T-cell (primary cell): ENCODE measurements around the gene SLC38A4. TPM values are rescaled to one million over a fixed set of nuclear protein-coding genes. Genes with fewer than 3 reads are reported as not detected.

Source experiments
- ATAC-seq, 4 experiments: fragments of 200-7000 bp in 3 of 4; fragments of 150-1000 bp in 1 of 4; cut with Tn5 transposase; replicated peaks in 1 of 4; 1 replicate in 3 of 4; 2 replicates in 1 of 4; pipeline ENCODE4 v1.10.0; 2021; ENCODE audit warnings: moderate library complexity in 3 of 4, mild to moderate bottlenecking in 2 of 4, moderate number of reproducible peaks in 1 of 4
- CTCF ChIA-PET, 2 donors: fragments of 300-600 bp; sonication (Branson Sonifier 250); formaldehyde crosslinking; loops; one replicate each; lab custom pipeline; 2022; ENCODE audit warnings: antibody characterized with exemption in 2 of 2; lab: Charles Lee
- POLR2A ChIA-PET, 2 donors: fragments of 300-600 bp; sonication (Branson Sonifier 250); formaldehyde crosslinking; loops; one replicate each; lab custom pipeline; 2022; ENCODE audit warnings: antibody characterized with exemption in 2 of 2; lab: Charles Lee
- DNase-seq, 35 experiments: peaks; one replicate each; pipeline versions ENCODE4 v3.0.0 to v3.0.0-alpha.2; 2013 to 2023
- H3K27ac ChIP-seq: one replicate; pipeline ENCODE4 v1.5.1; 2013; ENCODE audit warnings: low read length
- H3K27me3 ChIP-seq, 2 experiments: replicated peaks in 1 of 2; 1 replicate in 1 of 2; 2 replicates in 1 of 2; pipeline versions ENCODE4 v1.6.1 to v1.7.0; 2013; ENCODE audit warnings: low read length in 1 of 2, mixed read lengths in 1 of 2; ENCODE audit not compliant: control insufficient read depth in 2 of 2, insufficient read depth in 2 of 2; ENCODE audit errors: extremely low read depth in 1 of 2
- H3K36me3 ChIP-seq, 2 donors: 1 replicate in 1 of 2; 2 replicates in 1 of 2; pipeline versions ENCODE4 v1.6.1 to v1.7.0; 2013; ENCODE audit warnings: low read length in 1 of 2; ENCODE audit not compliant: control insufficient read depth in 2 of 2, insufficient read depth in 1 of 2; ENCODE audit errors: extremely low read depth in 1 of 2
- H3K4me1 ChIP-seq, 2 experiments: 1 replicate in 1 of 2; 2 replicates in 1 of 2; pipeline versions ENCODE4 v1.6.1 to v1.7.0; 2013; ENCODE audit warnings: low read length in 2 of 2, mixed read lengths in 1 of 2; ENCODE audit not compliant: insufficient read depth in 2 of 2, control insufficient read depth in 1 of 2; ENCODE audit errors: extremely low read depth in 1 of 2
- H3K4me3 ChIP-seq, 2 donors: 1 replicate in 1 of 2; 2 replicates in 1 of 2; pipeline versions ENCODE4 v1.5.1 to v1.7.0; 2013; ENCODE audit warnings: mild to moderate bottlenecking in 2 of 2, low read length in 1 of 2, moderate library complexity in 1 of 2; ENCODE audit not compliant: control insufficient read depth in 1 of 2; ENCODE audit errors: extremely low read depth in 1 of 2
- H3K9me3 ChIP-seq: 2 replicates; pipeline ENCODE4 v1.7.0; 2013
- H3K27ac Mint-ChIP-seq, 2 donors: one replicate each; pipeline ENCODE4 v1.8.0; 2020 to 2021; ENCODE audit warnings: mild to moderate bottlenecking in 2 of 2, mixed read lengths in 2 of 2
- H3K27me3 Mint-ChIP-seq, 2 donors: one replicate each; pipeline ENCODE4 v1.8.0; 2021 to 2022; ENCODE audit warnings: mixed read lengths in 2 of 2
- H3K36me3 Mint-ChIP-seq: one replicate; pipeline ENCODE4 v1.8.0; 2021; ENCODE audit warnings: mixed read lengths
- H3K4me1 Mint-ChIP-seq, 3 donors: one replicate each; pipeline ENCODE4 v1.8.0; 2020 to 2022; ENCODE audit warnings: mixed read lengths in 3 of 3, mild to moderate bottlenecking in 1 of 3
- H3K4me3 Mint-ChIP-seq, 3 donors: one replicate each; pipeline ENCODE4 v1.8.0; 2020 to 2022; ENCODE audit warnings: mild to moderate bottlenecking in 3 of 3, mixed read lengths in 3 of 3, moderate library complexity in 3 of 3
- H3K9me3 Mint-ChIP-seq, 3 donors: one replicate each; pipeline ENCODE4 v1.8.0; 2020 to 2022; ENCODE audit warnings: mixed read lengths in 3 of 3
- WGBS: methylation state at CpG from one replicate; pipeline ENCODE4 v1.1.5; 2013; ENCODE audit warnings: missing lambda C conversion rate; ENCODE audit not compliant: insufficient coverage; 5-methylcytosine and 5-hydroxymethylcytosine counted together
- total RNA-seq, 35 experiments: library from RNA in 6 of 35; stranded (reverse) in 6 of 35; fragments of 120-200 nt in 1 of 35; gene quantifications; one replicate each; pipeline versions ENCODE4 v1.2.1 to v1.2.4 and lab custom pipeline; 2013 to 2026

Gene SLC38A4
- total RNA-seq (under 1 TPM in 3 of 5 donors, not detected in 2; 0.13 to 0.50 (median 0.19) TPM), total RNA-seq (lab: John Stamatoyannopoulos, UW) (0 to 0.06 (median 0) reads per million in 29 experiments)
- 0.11 TPM for total RNA-seq (2013)

- H3K4me3 Mint-ChIP-seq = no peak within 1 kb of the TSS
- ATAC-seq = no peak
- H3K27ac Mint-ChIP-seq = no peak within 1 kb of the TSS
- H3K27me3 Mint-ChIP-seq = peaks cover 62 to 67% of the 10 kb centered on the region in 2 donors
- H3K4me3 ChIP-seq = no peak within 1 kb of the TSS
- H3K27ac ChIP-seq = no peak within 1 kb of the TSS
- DNase-seq = no peak
- H3K36me3 Mint-ChIP-seq = no peaks in the 10 kb centered on the region
- H3K4me1 ChIP-seq = peaks cover 2 to 4% of the 10 kb centered on the region in 2 experiments
- WGBS = 49% methylated on average over 22 of the region's 29 CpGs
- peaks cover 14 to 19% of the 10 kb centered on the region in 2 experiments for H3K27me3 ChIP-seq
- peaks cover 1 to 2% (median 2%) of the 10 kb centered on the region in 3 donors for H3K4me1 Mint-ChIP-seq
- ChIA-PET CTCF (no interaction called here), POLR2A (no interaction called here)
- H3K9me3 Mint-ChIP-seq = peaks cover 0 to 3% (median 0%) of the 10 kb centered on the region in 3 donors
- H3K9me3 ChIP-seq = no peaks in the 10 kb centered on the region
- H3K36me3 ChIP-seq = no peaks in the 10 kb centered on the region
Observed at GRCh38 chr12:46825591-46826414, at the start of gene SLC38A4. SLC38A4 (minus strand) TSS chr12:46825997; CDS start chr12:46793071, 32,926 bp downstream.

GRCh38 chr12:46875095-46875494, 49.3 kb upstream of the SLC38A4 start:
- no peak for ATAC-seq
- H3K36me3 Mint-ChIP-seq = no peaks in the 10 kb centered on the region
- peaks cover 25 to 37% of the 10 kb centered on the region in 2 donors for H3K27me3 Mint-ChIP-seq
- Histone ChIP-seq H3K27me3 (peaks cover 0 to 4% of the 10 kb centered on the region in 2 experiments), H3K4me1 (no peaks in the 10 kb centered on the region), H3K27ac (no peak overlapping the region), H3K36me3 (no peaks in the 10 kb centered on the region), H3K4me3 (no peak overlapping the region), H3K9me3 (no peaks in the 10 kb centered on the region)
- ChIA-PET POLR2A (no interaction called here), CTCF (interaction anchor here in 1 of 2 donors (1.0 kb wide), 1 partner anchor 17 kb away, joined by 4 read pairs; no protein-coding TSS in a partner anchor)
- no peaks in the 10 kb centered on the region for H3K4me1 Mint-ChIP-seq
- peaks cover 3 to 9% (median 5%) of the 10 kb centered on the region in 3 donors for H3K9me3 Mint-ChIP-seq
- DNase-seq = no peak
- no CpG with 5 or more reads among the region's 1 CpG for WGBS
- no peak overlapping the region for H3K27ac Mint-ChIP-seq
- no peak overlapping the region for H3K4me3 Mint-ChIP-seq

GRCh38 chr12:46874642-46875041, 48.8 kb upstream of the SLC38A4 start:
- WGBS = 86% methylated on average over 3 of the region's 3 CpGs
- H3K4me3 ChIP-seq = no peak overlapping the region
- peaks cover 0 to 4% of the 10 kb centered on the region in 2 experiments for H3K27me3 ChIP-seq
- H3K36me3 Mint-ChIP-seq = no peaks in the 10 kb centered on the region
- H3K27me3 Mint-ChIP-seq = peaks cover 23 to 38% of the 10 kb centered on the region in 2 donors
- POLR2A ChIA-PET = no interaction called here
- no peak overlapping the region for H3K27ac Mint-ChIP-seq
- DNase-seq (no peak), ATAC-seq (no peak)
- no peak overlapping the region for H3K27ac ChIP-seq
- no peak overlapping the region for H3K4me3 Mint-ChIP-seq
- no peaks in the 10 kb centered on the region for H3K9me3 ChIP-seq
- H3K4me1 ChIP-seq = no peaks in the 10 kb centered on the region
- CTCF ChIA-PET = interaction anchor here in 1 of 2 donors (1.0 kb wide), 1 partner anchor 16 kb away, joined by 4 read pairs; no protein-coding TSS in a partner anchor
- H3K4me1 Mint-ChIP-seq = no peaks in the 10 kb centered on the region
- no peaks in the 10 kb centered on the region for H3K36me3 ChIP-seq
- peaks cover 3 to 9% (median 5%) of the 10 kb centered on the region in 3 donors for H3K9me3 Mint-ChIP-seq

GRCh38 chr12:46872135-46872534, 46.3 kb upstream of the SLC38A4 start:
- H3K4me1 ChIP-seq = no peaks in the 10 kb centered on the region
- CTCF ChIA-PET = no interaction called here
- POLR2A ChIA-PET = no interaction called here
- peaks cover 0 to under 1% of the 10 kb centered on the region in 2 experiments for H3K27me3 ChIP-seq
- Mint-ChIP-seq H3K4me3 (no peak overlapping the region), H3K4me1 (no peaks in the 10 kb centered on the region), H3K27me3 (peaks cover 10 to 24% of the 10 kb centered on the region in 2 donors), H3K27ac (no peak overlapping the region), H3K9me3 (peaks cover 0 to 9% (median 5%) of the 10 kb centered on the region in 3 donors), H3K36me3 (no peaks in the 10 kb centered on the region)
- no peaks in the 10 kb centered on the region for H3K36me3 ChIP-seq
- ATAC-seq = no peak
- WGBS = 78% methylated on average over 1 of the region's 4 CpGs
- no peak overlapping the region for H3K4me3 ChIP-seq
- no peak overlapping the region for H3K27ac ChIP-seq
- no peaks in the 10 kb centered on the region for H3K9me3 ChIP-seq
- DNase-seq = no peak

GRCh38 chr12:46865311-46865710, 39.5 kb upstream of the SLC38A4 start:
- no peak overlapping the region for H3K27ac Mint-ChIP-seq
- ChIA-PET CTCF (no interaction called here), POLR2A (no interaction called here)

GRCh38 chr12:46858368-46858767, 32.6 kb upstream of the SLC38A4 start:
- ChIA-PET POLR2A (interaction anchor here in 1 of 2 donors (0.6 kb wide), 1 partner anchor 1859 kb away, joined by 3 read pairs; no protein-coding TSS in a partner anchor), CTCF (interaction anchor here in 1 of 2 donors (0.9 kb wide), 1 partner anchor 17 kb away, joined by 4 read pairs; no protein-coding TSS in a partner anchor)
- Histone ChIP-seq H3K4me1 (no peaks in the 10 kb centered on the region), H3K36me3 (no peaks in the 10 kb centered on the region), H3K9me3 (peaks cover 3% of the 10 kb centered on the region), H3K4me3 (no peak overlapping the region), H3K27me3 (no peaks in the 10 kb centered on the region), H3K27ac (no peak overlapping the region)
- no CpG with 5 or more reads among the region's 4 CpGs for WGBS
- H3K4me3 Mint-ChIP-seq = no peak overlapping the region
- no peak for DNase-seq
- no peaks in the 10 kb centered on the region for H3K4me1 Mint-ChIP-seq
- no peaks in the 10 kb centered on the region for H3K36me3 Mint-ChIP-seq
- no peaks in the 10 kb centered on the region for H3K27me3 Mint-ChIP-seq
- no peak for ATAC-seq
- H3K9me3 Mint-ChIP-seq = peaks cover 11 to 28% (median 17%) of the 10 kb centered on the region in 3 donors
- H3K27ac Mint-ChIP-seq = no peak overlapping the region

More at GRCh38 chr12:46865311-46865710, 39.5 kb upstream of the SLC38A4 start:
- no peak overlapping the region for H3K4me3 ChIP-seq
- Mint-ChIP-seq H3K4me3 (no peak overlapping the region), H3K36me3 (peaks cover 6% of the 10 kb centered on the region), H3K4me1 (no peaks in the 10 kb centered on the region), H3K27me3 (peaks cover 0 to 4% of the 10 kb centered on the region in 2 donors), H3K9me3 (peaks cover 8 to 16% (median 8%) of the 10 kb centered on the region in 3 donors)
- ATAC-seq (no peak), DNase-seq (no peak)
- H3K27me3 ChIP-seq = no peaks in the 10 kb centered on the region
- H3K4me1 ChIP-seq = no peaks in the 10 kb centered on the region
- H3K9me3 ChIP-seq = no peaks in the 10 kb centered on the region
- no peak overlapping the region for H3K27ac ChIP-seq
- H3K36me3 ChIP-seq = no peaks in the 10 kb centered on the region
